ENCODE results near the gene RIMBP2.

DNA sequence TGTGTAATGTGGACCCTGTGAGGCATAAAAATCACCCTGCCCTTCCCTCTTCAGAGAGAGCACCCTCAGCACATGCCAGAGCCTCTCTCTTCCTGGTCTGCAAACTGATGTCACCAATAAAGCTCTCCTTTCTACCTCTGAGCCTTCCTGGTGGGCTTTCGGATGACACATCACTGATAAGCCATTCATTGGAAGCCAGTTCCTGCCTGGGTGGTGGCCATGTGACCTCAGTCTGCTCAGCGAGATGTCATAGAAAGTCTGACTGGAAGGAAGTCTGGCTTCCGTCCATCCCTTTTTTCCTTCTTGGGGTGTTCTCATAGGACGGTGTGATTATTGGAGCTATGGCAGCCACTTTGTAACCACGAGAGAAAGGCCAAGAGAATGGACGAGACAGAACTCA, 282.7 kb downstream of the RIMBP2 start:
- TF ChIP-seq, protein P1, sequence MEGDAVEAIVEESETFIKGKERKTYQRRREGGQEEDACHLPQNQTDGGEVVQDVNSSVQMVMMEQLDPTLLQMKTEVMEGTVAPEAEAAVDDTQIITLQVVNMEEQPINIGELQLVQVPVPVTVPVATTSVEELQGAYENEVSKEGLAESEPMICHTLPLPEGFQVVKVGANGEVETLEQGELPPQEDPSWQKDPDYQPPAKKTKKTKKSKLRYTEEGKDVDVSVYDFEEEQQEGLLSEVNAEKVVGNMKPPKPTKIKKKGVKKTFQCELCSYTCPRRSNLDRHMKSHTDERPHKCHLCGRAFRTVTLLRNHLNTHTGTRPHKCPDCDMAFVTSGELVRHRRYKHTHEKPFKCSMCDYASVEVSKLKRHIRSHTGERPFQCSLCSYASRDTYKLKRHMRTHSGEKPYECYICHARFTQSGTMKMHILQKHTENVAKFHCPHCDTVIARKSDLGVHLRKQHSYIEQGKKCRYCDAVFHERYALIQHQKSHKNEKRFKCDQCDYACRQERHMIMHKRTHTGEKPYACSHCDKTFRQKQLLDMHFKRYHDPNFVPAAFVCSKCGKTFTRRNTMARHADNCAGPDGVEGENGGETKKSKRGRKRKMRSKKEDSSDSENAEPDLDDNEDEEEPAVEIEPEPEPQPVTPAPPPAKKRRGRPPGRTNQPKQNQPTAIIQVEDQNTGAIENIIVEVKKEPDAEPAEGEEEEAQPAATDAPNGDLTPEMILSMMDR (IDR thresholded peaks at IDR 0.05): no peak
- TF ChIP-seq POLR2A (IDR thresholded peaks at IDR 0.05; ENCODE audit: low read depth): no peak
